Epithelial cell of prostate (primary cell): ENCODE data around the gene ARHGAP26.

Experiments used
- DNase-seq: peaks from one replicate; pipeline ENCODE4 v3.0.0-alpha.2; 2011; ENCODE audit warnings: low read depth, low spot score
- H3K27ac ChIP-seq: fragments of 450-650 bp; 2 replicates; pipeline ENCODE4 v1.5.1; 2017; ENCODE audit warnings: mild to moderate bottlenecking

The ARHGAP26 gene, protein sequence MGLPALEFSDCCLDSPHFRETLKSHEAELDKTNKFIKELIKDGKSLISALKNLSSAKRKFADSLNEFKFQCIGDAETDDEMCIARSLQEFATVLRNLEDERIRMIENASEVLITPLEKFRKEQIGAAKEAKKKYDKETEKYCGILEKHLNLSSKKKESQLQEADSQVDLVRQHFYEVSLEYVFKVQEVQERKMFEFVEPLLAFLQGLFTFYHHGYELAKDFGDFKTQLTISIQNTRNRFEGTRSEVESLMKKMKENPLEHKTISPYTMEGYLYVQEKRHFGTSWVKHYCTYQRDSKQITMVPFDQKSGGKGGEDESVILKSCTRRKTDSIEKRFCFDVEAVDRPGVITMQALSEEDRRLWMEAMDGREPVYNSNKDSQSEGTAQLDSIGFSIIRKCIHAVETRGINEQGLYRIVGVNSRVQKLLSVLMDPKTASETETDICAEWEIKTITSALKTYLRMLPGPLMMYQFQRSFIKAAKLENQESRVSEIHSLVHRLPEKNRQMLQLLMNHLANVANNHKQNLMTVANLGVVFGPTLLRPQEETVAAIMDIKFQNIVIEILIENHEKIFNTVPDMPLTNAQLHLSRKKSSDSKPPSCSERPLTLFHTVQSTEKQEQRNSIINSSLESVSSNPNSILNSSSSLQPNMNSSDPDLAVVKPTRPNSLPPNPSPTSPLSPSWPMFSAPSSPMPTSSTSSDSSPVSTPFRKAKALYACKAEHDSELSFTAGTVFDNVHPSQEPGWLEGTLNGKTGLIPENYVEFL

GRCh38 chr5:142769793-142770649, at the start of gene ARHGAP26:
TSS of gene ARHGAP26 (plus strand) at chr5:142770377. CDS start at chr5:142770762, 385 bp downstream.
- peak within 1 kb of the TSS; percentile 51 for H3K27ac ChIP-seq
- DNase-seq = peak; percentile 75

- H3K27ac ChIP-seq = peak overlapping the region; percentile 94
- peak; percentile 97 for DNase-seq
Observed at GRCh38 chr5:142720641-142721271, 49.4 kb upstream of the ARHGAP26 start.

DNA sequence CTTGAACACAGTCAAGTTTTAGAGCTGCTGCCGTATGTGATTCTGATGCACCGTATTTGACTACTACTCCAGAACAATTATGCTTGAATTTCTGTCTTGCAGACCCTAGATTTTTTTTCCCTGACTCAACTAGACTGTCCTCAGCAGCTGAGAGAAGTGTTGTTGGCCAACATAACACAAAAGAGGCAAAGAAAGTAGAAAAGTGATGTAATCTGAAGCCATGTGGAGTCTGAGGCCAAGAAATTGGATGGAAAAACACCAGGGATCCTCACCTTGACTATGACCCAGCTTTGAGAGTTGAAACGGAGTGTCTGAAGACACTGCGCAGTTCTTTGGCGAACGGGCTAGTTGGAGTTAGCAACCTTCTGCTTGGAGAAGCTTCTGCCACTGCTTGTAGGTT, 48.0 kb upstream of the ARHGAP26 start:
- no peak overlapping the region for H3K27ac ChIP-seq
- DNase-seq = no peak

- DNase-seq = no peak
- no peak overlapping the region for H3K27ac ChIP-seq
Observed at GRCh38 chr5:142722896-142723295, 47.3 kb upstream of the ARHGAP26 start.

DNA sequence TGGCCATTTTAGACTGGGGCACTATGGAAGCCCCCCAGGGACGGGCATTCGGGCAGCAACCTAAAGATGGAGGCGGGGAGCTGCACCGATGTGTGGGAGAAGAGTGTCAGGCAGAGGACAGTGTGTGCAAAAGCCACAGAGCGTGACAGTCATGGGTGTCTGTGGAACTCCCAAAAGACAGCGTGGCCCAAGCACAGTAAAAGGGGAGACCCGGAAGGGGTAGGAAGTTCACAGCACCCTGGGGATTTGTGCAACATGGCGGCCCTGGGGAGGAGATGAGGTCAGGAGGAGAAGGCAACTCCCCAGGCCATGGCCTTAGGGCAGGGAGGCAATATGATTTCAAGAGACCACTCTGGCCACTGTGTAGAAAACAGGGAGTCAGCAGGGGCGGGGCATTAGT, 45.4 kb upstream of the ARHGAP26 start:
- peak overlapping the region; percentile 100 for H3K27ac ChIP-seq
- no peak for DNase-seq

DNA sequence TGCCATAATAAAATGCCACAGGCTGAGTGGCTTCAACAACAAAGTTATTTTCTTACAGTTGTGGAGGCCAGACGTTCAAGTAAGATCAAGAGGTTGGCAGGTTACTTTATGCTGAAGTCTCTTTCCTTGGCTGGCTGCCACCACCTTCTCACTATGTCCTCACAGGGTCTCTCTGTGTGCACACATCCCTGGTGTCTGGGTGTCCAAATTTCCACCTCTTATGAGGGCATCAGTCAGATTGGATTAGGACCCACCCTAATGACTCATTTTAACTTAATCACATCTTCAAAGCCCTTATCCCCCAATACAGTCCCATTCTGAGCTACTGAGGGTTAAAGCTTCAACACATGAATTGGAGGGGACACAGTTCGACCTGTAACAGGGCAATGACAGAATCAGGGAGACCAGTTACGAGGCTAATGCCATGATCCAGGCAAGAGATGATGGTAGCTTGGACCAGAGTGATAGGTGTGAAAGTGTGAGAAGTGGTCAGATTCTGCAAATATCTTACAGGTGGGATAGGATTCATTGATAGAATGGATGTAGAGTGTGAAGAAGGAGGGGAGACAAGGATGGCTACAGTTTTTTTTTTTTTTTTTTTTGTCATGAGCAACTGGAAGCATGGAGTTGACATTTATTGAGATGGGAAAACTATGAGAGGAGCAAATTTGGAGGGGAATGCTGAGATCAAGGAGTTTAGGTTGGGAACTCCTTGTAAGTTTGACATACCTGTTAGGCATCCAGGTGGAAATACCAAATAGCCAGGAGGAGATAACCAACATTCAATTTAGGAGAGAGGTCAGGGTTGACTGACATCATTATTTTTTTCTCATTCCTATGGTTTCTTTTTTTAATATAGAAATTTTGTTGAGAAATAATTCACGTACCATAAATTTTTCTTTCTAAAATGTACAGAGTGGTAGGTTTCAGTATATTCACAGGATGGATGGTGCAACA, 44.7 kb upstream of the ARHGAP26 start:
- peak overlapping the region; percentile 100 for H3K27ac ChIP-seq
- DNase-seq = no peak

GRCh38 chr5:142726188-142726731, 43.9 kb upstream of the ARHGAP26 start:
- no peak for DNase-seq
- peak overlapping the region; percentile 100 for H3K27ac ChIP-seq

- DNase-seq = no peak
- peak overlapping the region; percentile 100 for H3K27ac ChIP-seq
Observed at GRCh38 chr5:142727735-142728047, 42.5 kb upstream of the ARHGAP26 start.

GRCh38 chr5:142735323-142736246, 34.6 kb upstream of the ARHGAP26 start:
- DNase-seq = no peak
- no peak overlapping the region for H3K27ac ChIP-seq

DNA sequence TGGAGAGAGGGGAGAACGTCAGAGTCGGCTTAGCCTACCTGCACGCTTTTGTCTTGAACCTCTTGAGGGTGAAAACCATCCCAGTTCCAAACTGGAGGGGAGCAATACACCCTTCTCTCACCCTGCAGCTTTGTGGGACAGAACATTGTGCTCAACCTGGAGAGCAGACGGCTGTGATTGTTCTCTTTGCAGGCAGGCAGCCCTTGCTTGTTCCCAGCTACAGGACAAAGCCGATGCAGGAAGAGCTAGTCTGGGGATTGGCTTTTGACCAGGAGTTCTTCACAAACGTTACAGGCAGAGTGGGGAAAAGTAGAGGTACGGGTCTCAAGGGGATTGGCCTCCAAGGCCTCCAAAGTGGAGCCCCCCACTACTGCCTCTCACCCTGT, 33.9 kb upstream of the ARHGAP26 start:
- no peak for DNase-seq
- no peak overlapping the region for H3K27ac ChIP-seq

GRCh38 chr5:142737179-142737578, 33.0 kb upstream of the ARHGAP26 start:
- no peak for DNase-seq

DNA sequence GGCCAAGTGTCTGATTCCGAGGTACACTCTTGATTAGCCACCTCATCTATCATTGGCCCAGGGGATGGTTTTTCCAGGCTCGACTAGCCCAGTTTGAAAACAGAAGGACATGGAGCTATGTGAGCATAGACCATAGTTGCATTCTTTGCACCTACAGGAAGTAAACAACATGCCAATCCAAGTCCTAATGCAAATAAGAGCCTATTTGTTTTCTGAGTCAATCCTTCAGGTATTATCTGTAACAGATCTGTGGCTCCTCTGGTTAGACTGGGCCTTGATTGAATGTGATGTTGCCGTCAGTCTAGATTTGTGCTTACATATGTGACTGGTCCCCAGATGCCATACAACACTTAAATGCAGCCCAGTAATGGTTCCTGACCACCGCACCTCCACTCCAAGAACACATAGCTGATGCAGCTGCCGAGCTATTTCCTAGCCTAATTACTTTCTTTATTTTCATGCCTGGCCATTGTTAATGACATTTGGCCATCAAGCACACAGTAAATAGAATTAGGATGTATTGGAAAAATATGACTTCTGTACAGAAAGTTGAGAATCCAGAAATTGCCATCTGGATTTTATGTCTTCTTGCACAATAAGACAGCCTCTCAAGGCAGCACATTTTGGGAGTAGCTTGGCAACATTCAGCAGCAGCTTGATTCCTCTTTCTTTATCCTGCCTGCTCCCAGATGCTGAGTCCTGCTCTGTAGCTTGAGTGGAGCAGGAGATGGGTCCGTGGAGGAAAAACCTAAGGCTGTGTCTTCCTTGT, 29.5 kb upstream of the ARHGAP26 start:
- peak overlapping the region; percentile 48 for H3K27ac ChIP-seq
- peak; percentile 57 for DNase-seq

More at GRCh38 chr5:142737179-142737578, 33.0 kb upstream of the ARHGAP26 start:
- H3K27ac ChIP-seq = no peak overlapping the region

DNA sequence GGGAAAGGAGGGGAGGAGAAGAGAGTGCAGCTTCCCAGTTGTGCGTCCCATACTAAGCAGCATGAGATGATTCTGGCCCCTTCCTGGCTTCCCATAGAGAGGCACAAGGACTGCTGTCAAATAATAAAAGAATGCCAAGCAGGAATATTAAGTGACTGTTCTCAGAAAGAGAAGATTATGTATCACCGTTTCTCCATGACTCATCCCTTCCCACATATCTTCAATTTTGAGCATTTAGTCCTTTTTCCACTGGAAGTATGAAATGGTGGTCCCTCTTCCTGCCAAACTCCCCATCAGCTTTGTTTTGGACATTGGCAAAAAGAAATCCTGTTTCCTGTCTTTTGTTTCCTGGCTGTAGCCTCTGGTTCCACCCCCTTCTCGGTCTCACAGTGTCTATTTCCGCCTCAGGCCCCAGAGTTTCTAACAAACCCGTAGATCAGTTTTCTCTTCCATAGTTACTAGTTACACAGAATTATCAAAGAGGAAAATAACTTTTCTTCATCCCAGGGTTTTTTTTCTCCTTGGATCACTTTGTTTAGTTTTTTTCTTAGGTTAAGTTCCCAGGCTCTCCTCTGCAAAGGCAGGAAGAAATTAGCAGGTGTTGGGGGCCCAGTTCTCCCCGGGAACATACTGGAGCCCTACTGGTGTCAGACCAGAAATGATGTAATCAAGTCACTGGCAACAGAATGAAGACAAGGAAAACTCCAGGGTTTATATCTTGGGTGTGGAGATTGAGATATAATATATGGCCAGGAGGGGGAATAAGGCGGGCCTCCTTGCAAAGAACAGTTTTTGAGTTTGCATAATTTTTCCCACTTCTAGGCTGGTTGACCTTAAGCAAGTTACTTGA, 26.4 kb upstream of the ARHGAP26 start:
- no peak for DNase-seq
- no peak overlapping the region for H3K27ac ChIP-seq

GRCh38 chr5:142745268-142745667, 24.9 kb upstream of the ARHGAP26 start:
- no peak overlapping the region for H3K27ac ChIP-seq
- DNase-seq = no peak

DNA sequence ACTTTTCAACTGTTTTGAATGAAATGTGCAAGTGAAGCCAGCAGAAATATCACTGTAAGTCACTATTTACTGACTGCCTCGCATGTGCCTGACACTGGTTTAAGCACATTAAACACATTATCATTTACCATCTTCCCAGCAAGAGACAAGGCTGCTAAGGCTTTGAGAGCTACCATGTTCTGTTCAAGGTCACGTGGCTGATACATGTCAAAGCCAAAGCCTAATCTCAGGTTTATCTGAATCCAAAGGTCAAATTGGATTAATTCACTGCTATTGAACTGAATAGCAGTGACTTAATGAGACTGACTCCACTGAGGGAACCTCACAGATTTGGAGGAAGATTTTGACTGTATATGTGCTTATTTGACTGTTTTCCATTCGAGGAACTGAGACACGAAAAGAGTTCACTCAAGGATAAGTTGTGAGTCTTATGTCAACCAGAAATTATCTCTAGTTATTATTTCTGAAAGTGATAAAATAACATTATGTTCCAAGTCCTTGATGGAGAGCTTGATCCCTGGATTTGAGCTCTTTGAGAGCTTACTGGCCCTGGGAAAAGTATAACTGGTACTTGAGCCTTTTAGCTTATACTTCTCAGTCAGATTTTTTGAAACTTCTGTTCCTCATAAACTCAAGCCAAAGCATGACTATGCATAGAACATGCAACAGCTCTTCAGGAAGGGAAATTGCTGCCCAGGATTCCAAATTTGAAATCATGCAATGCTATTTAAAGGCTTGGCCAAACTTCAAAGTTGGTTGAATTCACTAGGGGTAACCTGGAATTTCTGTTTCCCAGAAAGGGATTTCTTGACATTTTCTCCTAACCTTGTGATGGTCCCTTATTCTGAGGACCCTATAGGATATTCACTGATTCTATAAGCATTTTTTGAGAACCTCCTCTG, 23.4 kb upstream of the ARHGAP26 start:
- H3K27ac ChIP-seq = no peak overlapping the region
- no peak for DNase-seq
